SK-N-SH (cell line): ENCODE data around the gene PBX1. TPM values are rescaled to one million over a fixed set of nuclear protein-coding genes. Genes with fewer than 3 reads are reported as not detected.

Source experiments
- CTCF ChIA-PET: fragments of 300-600, 350-600 bp; formaldehyde crosslinking; extraction: SDS; loops from one replicate; lab custom pipeline; 2021; lab: Yijun Ruan, JAX
- POLR2A ChIA-PET: fragments of 350-600 bp; sonication (Branson Sonifier 250); formaldehyde crosslinking; extraction: SDS; loops from one replicate; lab custom pipeline; 2020; ENCODE audit warnings: antibody characterized with exemption, inconsistent platforms; lab: Yijun Ruan, JAX
- DNase-seq: peaks from one replicate; pipeline ENCODE4 v3.0.0; 2012
- H2AFZ ChIP-seq: fragments of 200-600 bp; sonication (generic); 2 replicates; pipeline ENCODE4 v1.8.1; 2016; ENCODE audit warnings: antibody characterized with exemption, mild to moderate bottlenecking, low read depth
- H3F3A ChIP-seq: fragments of 200-600 bp; sonication (generic); replicated peaks from 2 replicates; pipeline ENCODE3; 2016; ENCODE audit warnings: antibody characterized with exemption, mild to moderate bottlenecking; ENCODE audit not compliant: insufficient read depth
- H3K27ac ChIP-seq, 2 experiments: fragments of 200-500 bp in 1 of 2; fragments of 200-600 bp in 1 of 2; sonication (Bioruptor generic) in 1 of 2; sonication (generic), shearing (Covaris generic) in 1 of 2; 2 replicates each; pipeline versions ENCODE4 v1.5.1 to v1.6.1; 2014 to 2016; ENCODE audit warnings: low read depth in 2 of 2, inconsistent platforms in 1 of 2, low read length in 1 of 2, mild to moderate bottlenecking in 1 of 2, mixed read lengths in 1 of 2
- H3K27me3 ChIP-seq: fragments of 200-600 bp; sonication (generic), shearing (Covaris generic); 2 replicates; pipeline ENCODE4 v1.6.1; 2016; ENCODE audit warnings: mixed run types; ENCODE audit not compliant: insufficient read depth
- H3K36me3 ChIP-seq, 2 experiments: fragments of 200-500 bp in 1 of 2; fragments of 200-600 bp in 1 of 2; sonication (Bioruptor generic) in 1 of 2; sonication (generic) in 1 of 2; replicated peaks in 1 of 2; 2 replicates each; pipeline versions ENCODE3 to v1.5.1; 2014 to 2016; ENCODE audit warnings: low read length in 1 of 2, mild to moderate bottlenecking in 1 of 2; ENCODE audit not compliant: insufficient read depth in 2 of 2, control insufficient read depth in 1 of 2
- H3K4me1 ChIP-seq, 2 experiments: fragments of 200-500 bp in 1 of 2; fragments of 200-600 bp in 1 of 2; sonication (Bioruptor generic) in 1 of 2; sonication (generic), shearing (Covaris generic) in 1 of 2; 2 replicates each; pipeline versions ENCODE4 v1.5.1 to v1.6.1; 2014 to 2016; ENCODE audit warnings: low read depth in 1 of 2, low read length in 1 of 2, mixed run types in 1 of 2; ENCODE audit not compliant: insufficient read depth in 2 of 2, control insufficient read depth in 1 of 2
- H3K4me2 ChIP-seq: fragments of 200-600 bp; sonication (generic), shearing (Covaris generic); 2 replicates; pipeline ENCODE4 v1.6.1; 2017; ENCODE audit warnings: mixed run types
- H3K4me3 ChIP-seq, 2 experiments: fragments of 200-500 bp in 1 of 2; fragments of 200-600 bp in 1 of 2; sonication (Bioruptor generic) in 1 of 2; sonication (generic), shearing (Covaris generic) in 1 of 2; 2 replicates each; pipeline versions ENCODE4 v1.5.1 to v1.8.1; 2014 to 2016; ENCODE audit warnings: low read depth in 2 of 2, inconsistent platforms in 1 of 2, low read length in 1 of 2, mild to moderate bottlenecking in 1 of 2, mixed read lengths in 1 of 2, moderate library complexity in 1 of 2
- H3K79me2 ChIP-seq: fragments of 200-600 bp; sonication (generic); 2 replicates; pipeline ENCODE4 v1.8.1; 2017; ENCODE audit warnings: mild to moderate bottlenecking; ENCODE audit not compliant: insufficient read depth
- H3K9ac ChIP-seq: fragments of 200-600 bp; sonication (generic); 2 replicates; pipeline ENCODE4 v1.6.1; 2017; ENCODE audit warnings: mixed run types
- H3K9me2 ChIP-seq: fragments of 200-600 bp; sonication (generic); 2 replicates; pipeline ENCODE4 v1.6.1; 2017; ENCODE audit warnings: mixed run types
- H3K9me3 ChIP-seq: fragments of 200-600 bp; sonication (generic); 2 replicates; pipeline ENCODE4 v1.6.1; 2017; ENCODE audit warnings: mixed run types, mild to moderate bottlenecking, moderate library complexity
- H4K20me1 ChIP-seq: fragments of 200-600 bp; sonication (generic); 2 replicates; pipeline ENCODE4 v1.6.1; 2017; ENCODE audit warnings: mild to moderate bottlenecking, mixed run types; ENCODE audit not compliant: insufficient read depth
- CHD2 ChIP-seq: fragments of 150-350 bp; IDR thresholded peaks from 2 replicates; pipeline ENCODE4 v1.6.1; 2018; ENCODE audit warnings: low read length; ENCODE audit not compliant: partially characterized antibody
- EP300 ChIP-seq, 2 experiments: IDR thresholded peaks; 2 replicates each; pipeline versions ENCODE4 v1.4.0 to v1.6.1; 2012; ENCODE audit warnings: borderline replicate concordance in 1 of 2, low read depth in 1 of 2, low read length in 1 of 2
- FOXM1 ChIP-seq: IDR thresholded peaks from 2 replicates; pipeline ENCODE4 v1.4.0; 2012; ENCODE audit warnings: low read depth, mild to moderate bottlenecking
- GABPA ChIP-seq: IDR thresholded peaks from 2 replicates; pipeline ENCODE4 v1.4.0; 2012; ENCODE audit warnings: low read depth, mild to moderate bottlenecking
- JUND ChIP-seq: IDR thresholded peaks from 2 replicates; pipeline ENCODE4 v1.4.0; 2012
- MAX ChIP-seq: IDR thresholded peaks from 2 replicates; pipeline ENCODE4 v1.4.0; 2012; ENCODE audit warnings: low read depth
- MXI1 ChIP-seq: IDR thresholded peaks from 2 replicates; pipeline ENCODE4 v1.6.1; 2012; ENCODE audit warnings: mild to moderate bottlenecking, low read depth, low read length, improper control_type of control experiment
- PBX3 ChIP-seq: IDR thresholded peaks from 2 replicates; pipeline ENCODE4; 2012
- RCOR1 ChIP-seq: fragments of 150-350 bp; IDR thresholded peaks from 2 replicates; pipeline ENCODE4 v1.6.1; 2017; ENCODE audit warnings: antibody characterized with exemption, low read length
- RXRA ChIP-seq: IDR thresholded peaks from 2 replicates; pipeline ENCODE4 v1.4.0; 2012; ENCODE audit warnings: low read depth, mild to moderate bottlenecking, borderline replicate concordance
- SIN3A ChIP-seq: IDR thresholded peaks from 2 replicates; pipeline ENCODE4 v1.6.1; 2012; ENCODE audit warnings: low read depth, mild to moderate bottlenecking, low read length, moderate library complexity, borderline replicate concordance
- SMC3 ChIP-seq: IDR thresholded peaks from 2 replicates; pipeline ENCODE4 v1.6.1; 2012; ENCODE audit warnings: low read depth, low read length, improper control_type of control experiment
- TCF12 ChIP-seq: IDR thresholded peaks from 2 replicates; pipeline ENCODE4 v1.4.0; 2012
- USF2 ChIP-seq: fragments of 150-350 bp; IDR thresholded peaks from 2 replicates; pipeline ENCODE4 v1.6.1; 2017; ENCODE audit warnings: antibody characterized with exemption, low read length, low read depth, borderline replicate concordance
- WGBS: methylation state at CpG from one replicate; pipeline ENCODE4 v1.1.6; 2017; ENCODE audit warnings: low lambda C conversion rate; 5-methylcytosine and 5-hydroxymethylcytosine counted together
- polyA plus RNA-seq, 3 experiments: library from polyadenylated mRNA; depleted of rRNA; stranded (reverse); fragments of >200 nt; gene quantifications; 2 replicates each; pipeline ENCODE4 v1.2.3, GENCODE V29; 2012

Gene PBX1
- polyA plus RNA-seq, 1 of the 3 experiments (the other 2 are of a cell fraction) = 27.0 TPM

DNA sequence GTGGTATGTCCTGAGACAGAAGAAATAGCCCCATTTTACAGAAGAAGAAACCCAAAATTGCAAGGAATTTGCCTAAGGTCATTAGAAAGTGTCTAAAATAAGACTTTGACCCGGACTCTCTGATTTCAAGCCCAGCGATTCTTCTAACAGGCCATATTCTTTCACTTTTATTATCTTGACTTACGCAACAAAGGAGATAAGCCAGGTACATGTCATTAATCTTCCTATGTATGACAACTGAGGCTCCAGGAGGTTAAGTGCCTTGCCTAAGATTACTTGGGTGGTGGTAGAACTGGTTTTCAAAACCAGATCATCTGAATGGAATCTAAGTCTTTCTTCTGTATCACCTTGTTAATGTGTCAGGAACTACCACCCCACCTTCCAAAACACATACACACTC, 124.3 kb downstream of the PBX1 start:
- H2AFZ ChIP-seq = no peak overlapping the region
- H3K79me2 ChIP-seq = no peaks in the 10 kb centered on the region
- CTCF ChIA-PET = interaction anchor here (1.2 kb wide), 1 partner anchor 9 kb away, joined by 5 read pairs; no protein-coding TSS in a partner anchor
- TF ChIP-seq PBX3 = no peak
- no peak for TF ChIP-seq JUND
- no peak for TF ChIP-seq MXI1
- TF ChIP-seq FOXM1 = no peak
- TF ChIP-seq, all 33 proteins: peak for 0
- no peak overlapping the region for H3K27ac ChIP-seq
- no peaks in the 10 kb centered on the region for H4K20me1 ChIP-seq
- H3K27me3 ChIP-seq = no peaks in the 10 kb centered on the region
- H3K4me3 ChIP-seq = no peak overlapping the region
- POLR2A ChIA-PET = no interaction called here
- no peaks in the 10 kb centered on the region for H3K4me1 ChIP-seq
- 84% methylated on average over 3 of the region's 3 CpGs for WGBS
- H3K9me3 ChIP-seq = no peaks in the 10 kb centered on the region
- no peaks in the 10 kb centered on the region for H3K9me2 ChIP-seq
- DNase-seq = no peak
- no peaks in the 10 kb centered on the region for H3F3A ChIP-seq
- no peak overlapping the region for H3K9ac ChIP-seq
- H3K36me3 ChIP-seq = peaks cover 0 to 5% of the 10 kb centered on the region in 2 experiments
- no peak overlapping the region for H3K4me2 ChIP-seq

DNA sequence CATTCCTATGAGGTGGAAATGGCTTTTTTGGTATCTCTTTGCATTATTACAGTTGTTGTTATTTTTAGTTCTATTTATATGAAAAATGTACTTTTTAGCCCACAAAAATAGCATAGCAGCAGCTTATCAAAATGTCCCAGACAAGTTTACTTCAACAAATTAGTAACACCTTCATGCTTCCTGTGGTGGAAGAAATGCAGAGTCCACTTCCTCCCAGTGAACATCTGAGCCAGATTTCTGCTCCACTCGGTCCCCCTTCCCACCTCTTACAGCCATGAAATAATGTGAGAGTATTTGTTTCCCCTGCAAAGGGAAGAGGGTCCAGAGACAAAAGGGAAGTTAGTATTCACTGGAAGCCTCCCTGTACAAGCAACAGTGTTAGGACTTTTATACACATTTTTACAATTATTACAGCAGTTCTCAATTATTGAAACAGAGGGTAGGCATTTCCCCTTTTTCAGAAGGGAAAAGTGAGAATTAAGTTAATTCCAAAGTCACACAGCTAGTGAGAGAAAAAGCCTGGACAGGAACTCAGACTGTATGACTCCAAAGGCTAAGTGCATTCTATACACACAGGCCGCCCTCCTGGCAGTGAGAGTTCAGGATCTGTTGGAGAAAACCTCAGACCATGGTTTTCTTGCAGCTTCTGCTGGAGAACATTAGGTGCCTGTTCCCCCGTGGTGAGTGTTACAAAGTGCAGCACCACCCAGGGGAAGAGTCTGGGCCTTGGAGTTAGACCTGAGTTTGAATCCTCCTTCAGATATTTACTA, 126.5 kb downstream of the PBX1 start:
- Histone ChIP-seq H4K20me1 (no peaks in the 10 kb centered on the region), H3K27ac (no peak overlapping the region), H3K9ac (no peak overlapping the region), H3K79me2 (no peaks in the 10 kb centered on the region), H3K4me2 (no peak overlapping the region), H3K36me3 (no peaks in the 10 kb centered on the region), H2AFZ (no peak overlapping the region), H3K9me3 (no peaks in the 10 kb centered on the region), H3K27me3 (no peaks in the 10 kb centered on the region), H3K9me2 (no peaks in the 10 kb centered on the region), H3F3A (no peaks in the 10 kb centered on the region), H3K4me3 (no peak overlapping the region), H3K4me1 (peaks cover 6 to 9% of the 10 kb centered on the region in 2 experiments; a peak in 2 of 4 replicates)
- ChIA-PET POLR2A (no interaction called here), CTCF (no interaction called here)
- TF ChIP-seq SMC3 = no peak
- no peak for TF ChIP-seq FOXM1
- no peak for TF ChIP-seq USF2
- TF ChIP-seq CHD2 = no peak
- no peak for DNase-seq
- WGBS = 84% methylated on average over 3 of the region's 3 CpGs

GRCh38 chr1:164687777-164688176, 128.8 kb downstream of the PBX1 start:
- Histone ChIP-seq H3K4me1 (peaks cover 6 to 9% of the 10 kb centered on the region in 2 experiments; a peak in 2 of 4 replicates), H3K27me3 (no peaks in the 10 kb centered on the region), H3K36me3 (no peaks in the 10 kb centered on the region), H3K9ac (no peak overlapping the region), H3F3A (no peaks in the 10 kb centered on the region), H3K4me2 (no peak overlapping the region), H3K27ac (no peak overlapping the region), H2AFZ (no peak overlapping the region), H3K4me3 (no peak overlapping the region), H3K9me2 (no peaks in the 10 kb centered on the region), H4K20me1 (no peaks in the 10 kb centered on the region), H3K9me3 (no peaks in the 10 kb centered on the region), H3K79me2 (no peaks in the 10 kb centered on the region)
- no peak for DNase-seq
- WGBS = 96% methylated on average over 4 of the region's 4 CpGs
- POLR2A ChIA-PET = no interaction called here
- CTCF ChIA-PET = interaction anchor here (3.6 kb wide), 1 partner anchor 13 kb away, joined by 13 read pairs; no protein-coding TSS in a partner anchor
- TF ChIP-seq EP300 (IDR thresholded peaks at IDR 0.05; ENCODE audit: borderline replicate concordance in 1 of 2, low read depth in 1 of 2, low read length in 1 of 2) (no peak), USF2 (no peak), RXRA (no peak), FOXM1 (no peak), MXI1 (no peak), MAX (no peak), GABPA (no peak), SIN3A (no peak), JUND (no peak), RCOR1 (no peak), TCF12 (no peak), SMC3 (no peak)
